ENCODE measurements around the gene ACTR3C.

GRCh38 chr7:150363370-150363769 is 40.0 kb upstream of the ACTR3C start:
- TF ChIP-seq FOXK2 (IDR thresholded peaks at IDR 0.05), result no peak
- no peak for TF ChIP-seq BHLHE40 (IDR thresholded peaks at IDR 0.05; ENCODE audit: borderline replicate concordance)
- no peak for TF ChIP-seq SUZ12 (IDR thresholded peaks at IDR 0.05)
- no peak for TF ChIP-seq SP1 (IDR thresholded peaks at IDR 0.05)
- no peak for TF ChIP-seq ELF4 (IDR thresholded peaks at IDR 0.05)
- TF ChIP-seq ZNF384 (IDR thresholded peaks at IDR 0.05), result no peak
- no peak for TF ChIP-seq HDGF (IDR thresholded peaks at IDR 0.05; ENCODE audit: borderline replicate concordance)
- no peak for TF ChIP-seq NFRKB (IDR thresholded peaks at IDR 0.05)
- TF ChIP-seq CTBP1 (IDR thresholded peaks at IDR 0.05; ENCODE audit: borderline replicate concordance), result no peak
- TF ChIP-seq FOXM1 (IDR thresholded peaks at IDR 0.05; ENCODE audit: borderline replicate concordance), result no peak
- TF ChIP-seq TARDBP (IDR thresholded peaks at IDR 0.05), result no peak
